Measurements from ENCODE around the gene MTR. TPM values are rescaled to one million over a fixed set of nuclear protein-coding genes. Genes with fewer than 3 reads are reported as not detected.

The MTR gene
- polyA plus RNA-seq, 2 donors, result 2.4 to 3.6 TPM

- no peak overlapping the region for H3K4me3 ChIP-seq (ENCODE audit: low read depth in 1 of 2, low read length in 2 of 2)
- H3K27me3 ChIP-seq (ENCODE audit: control insufficient read depth in 1 of 2, insufficient read depth in 2 of 2, low read length in 2 of 2), result no peaks in the 10 kb centered on the region
- no peak overlapping the region for H3K27ac ChIP-seq (ENCODE audit: low read depth in 2 of 2, low read length in 1 of 2)
- no peaks in the 10 kb centered on the region for H3K4me1 ChIP-seq (ENCODE audit: control insufficient read depth in 2 of 2, insufficient read depth in 2 of 2, low read length in 1 of 2)
- H3K36me3 ChIP-seq (ENCODE audit: control insufficient read depth in 2 of 2, insufficient read depth in 2 of 2, low read length in 1 of 2), result peaks cover 11 to 16% of the 10 kb centered on the region in 2 donors
- WGBS, 2 donors, result 82 to 84% methylated on average over 5 of the region's 5 CpGs
- H3K9me3 ChIP-seq (ENCODE audit: control insufficient read depth in 2 of 2, insufficient read depth in 1 of 2, low read depth in 1 of 2, low read length in 1 of 2), result no peaks in the 10 kb centered on the region
Measured at GRCh38 chr1:236836157-236836556, 41.1 kb downstream of the MTR start.

- H3K4me3 ChIP-seq (ENCODE audit: low read depth in 1 of 2, low read length in 2 of 2), result no peak overlapping the region
- WGBS, 2 donors, result 85 to 97% methylated on average over 4 of the region's 4 CpGs
- peaks cover 7 to 12% of the 10 kb centered on the region in 2 donors for H3K36me3 ChIP-seq (ENCODE audit: control insufficient read depth in 2 of 2, insufficient read depth in 2 of 2, low read length in 1 of 2)
Measured at GRCh38 chr1:236837115-236837514, 42.0 kb downstream of the MTR start.

GRCh38 chr1:236837897-236838296 is 42.8 kb downstream of the MTR start:
- Histone ChIP-seq H3K4me3 (ENCODE audit: low read depth in 1 of 2, low read length in 2 of 2) (no peak overlapping the region), H3K4me1 (ENCODE audit: control insufficient read depth in 2 of 2, insufficient read depth in 2 of 2, low read length in 1 of 2) (no peaks in the 10 kb centered on the region), H3K9me3 (ENCODE audit: control insufficient read depth in 2 of 2, insufficient read depth in 1 of 2, low read depth in 1 of 2, low read length in 1 of 2) (no peaks in the 10 kb centered on the region), H3K27me3 (ENCODE audit: control insufficient read depth in 1 of 2, insufficient read depth in 2 of 2, low read length in 2 of 2) (no peaks in the 10 kb centered on the region), H3K27ac (ENCODE audit: low read depth in 2 of 2, low read length in 1 of 2) (no peak overlapping the region), H3K36me3 (ENCODE audit: control insufficient read depth in 2 of 2, insufficient read depth in 2 of 2, low read length in 1 of 2) (peaks cover 7 to 12% of the 10 kb centered on the region in 2 donors)
- 47 to 97% methylated on average over 2 of the region's 2 CpGs for WGBS, 2 donors

More at GRCh38 chr1:236837115-236837514, 42.0 kb downstream of the MTR start:
- Histone ChIP-seq H3K4me1 (ENCODE audit: control insufficient read depth in 2 of 2, insufficient read depth in 2 of 2, low read length in 1 of 2) (no peaks in the 10 kb centered on the region), H3K27ac (ENCODE audit: low read depth in 2 of 2, low read length in 1 of 2) (no peak overlapping the region), H3K9me3 (ENCODE audit: control insufficient read depth in 2 of 2, insufficient read depth in 1 of 2, low read depth in 1 of 2, low read length in 1 of 2) (no peaks in the 10 kb centered on the region), H3K27me3 (ENCODE audit: control insufficient read depth in 1 of 2, insufficient read depth in 2 of 2, low read length in 2 of 2) (no peaks in the 10 kb centered on the region)

- no peaks in the 10 kb centered on the region for H3K9me3 ChIP-seq (ENCODE audit: control insufficient read depth in 2 of 2, insufficient read depth in 1 of 2, low read depth in 1 of 2, low read length in 1 of 2)
- H3K36me3 ChIP-seq (ENCODE audit: control insufficient read depth in 2 of 2, insufficient read depth in 2 of 2, low read length in 1 of 2), result peaks cover 2 to 12% of the 10 kb centered on the region in 2 donors
Measured at GRCh38 chr1:236841341-236841740, 46.2 kb downstream of the MTR start.

GRCh38 chr1:236844499-236845271 is 49.6 kb downstream of the MTR start:
- no peaks in the 10 kb centered on the region for H3K4me1 ChIP-seq (ENCODE audit: control insufficient read depth in 2 of 2, insufficient read depth in 2 of 2, low read length in 1 of 2)
- no peak overlapping the region for H3K27ac ChIP-seq (ENCODE audit: low read depth in 2 of 2, low read length in 1 of 2)
- H3K4me3 ChIP-seq (ENCODE audit: low read depth in 1 of 2, low read length in 2 of 2), result no peak overlapping the region
- WGBS, 2 donors, result 72 to 89% methylated on average over 5 of the region's 5 CpGs
- H3K9me3 ChIP-seq (ENCODE audit: control insufficient read depth in 2 of 2, insufficient read depth in 1 of 2, low read depth in 1 of 2, low read length in 1 of 2), result no peaks in the 10 kb centered on the region
- H3K36me3 ChIP-seq (ENCODE audit: control insufficient read depth in 2 of 2, insufficient read depth in 2 of 2, low read length in 1 of 2), result peaks cover 2 to 3% of the 10 kb centered on the region in 2 donors
- H3K27me3 ChIP-seq (ENCODE audit: control insufficient read depth in 1 of 2, insufficient read depth in 2 of 2, low read length in 2 of 2), result no peaks in the 10 kb centered on the region

More at GRCh38 chr1:236841341-236841740, 46.2 kb downstream of the MTR start:
- Histone ChIP-seq H3K4me1 (ENCODE audit: control insufficient read depth in 2 of 2, insufficient read depth in 2 of 2, low read length in 1 of 2) (no peaks in the 10 kb centered on the region), H3K4me3 (ENCODE audit: low read depth in 1 of 2, low read length in 2 of 2) (no peak overlapping the region), H3K27me3 (ENCODE audit: control insufficient read depth in 1 of 2, insufficient read depth in 2 of 2, low read length in 2 of 2) (no peaks in the 10 kb centered on the region), H3K27ac (ENCODE audit: low read depth in 2 of 2, low read length in 1 of 2) (no peak overlapping the region)
- 91 to 97% methylated on average over 2 of the region's 2 CpGs for WGBS, 2 donors

GRCh38 chr1:236845830-236846229 is 50.7 kb downstream of the MTR start:
- Histone ChIP-seq H3K9me3 (ENCODE audit: control insufficient read depth in 2 of 2, insufficient read depth in 1 of 2, low read depth in 1 of 2, low read length in 1 of 2) (no peaks in the 10 kb centered on the region), H3K36me3 (ENCODE audit: control insufficient read depth in 2 of 2, insufficient read depth in 2 of 2, low read length in 1 of 2) (no peaks in the 10 kb centered on the region), H3K27me3 (ENCODE audit: control insufficient read depth in 1 of 2, insufficient read depth in 2 of 2, low read length in 2 of 2) (no peaks in the 10 kb centered on the region), H3K27ac (ENCODE audit: low read depth in 2 of 2, low read length in 1 of 2) (no peak overlapping the region), H3K4me1 (ENCODE audit: control insufficient read depth in 2 of 2, insufficient read depth in 2 of 2, low read length in 1 of 2) (no peaks in the 10 kb centered on the region), H3K4me3 (ENCODE audit: low read depth in 1 of 2, low read length in 2 of 2) (no peak overlapping the region)
- WGBS, 2 donors, result 74 to 84% methylated on average over 2 of the region's 2 CpGs

GRCh38 chr1:236848274-236848923 is 53.3 kb downstream of the MTR start:
- 70 to 97% methylated on average over 4 of the region's 4 CpGs for WGBS, 2 donors
- H3K36me3 ChIP-seq (ENCODE audit: control insufficient read depth in 2 of 2, insufficient read depth in 2 of 2, low read length in 1 of 2), result peaks cover 3 to 5% of the 10 kb centered on the region in 2 donors
- no peaks in the 10 kb centered on the region for H3K27me3 ChIP-seq (ENCODE audit: control insufficient read depth in 1 of 2, insufficient read depth in 2 of 2, low read length in 2 of 2)

GRCh38 chr1:236850077-236850979 is 55.2 kb downstream of the MTR start:
- H3K4me1 ChIP-seq (ENCODE audit: control insufficient read depth in 2 of 2, insufficient read depth in 2 of 2, low read length in 1 of 2), result no peaks in the 10 kb centered on the region
- peaks cover 3 to 5% of the 10 kb centered on the region in 2 donors for H3K36me3 ChIP-seq (ENCODE audit: control insufficient read depth in 2 of 2, insufficient read depth in 2 of 2, low read length in 1 of 2)
- H3K4me3 ChIP-seq (ENCODE audit: low read depth in 1 of 2, low read length in 2 of 2), result no peak overlapping the region
- no peaks in the 10 kb centered on the region for H3K27me3 ChIP-seq (ENCODE audit: control insufficient read depth in 1 of 2, insufficient read depth in 2 of 2, low read length in 2 of 2)
- H3K9me3 ChIP-seq (ENCODE audit: control insufficient read depth in 2 of 2, insufficient read depth in 1 of 2, low read depth in 1 of 2, low read length in 1 of 2), result no peaks in the 10 kb centered on the region
- H3K27ac ChIP-seq (ENCODE audit: low read depth in 2 of 2, low read length in 1 of 2), result no peak overlapping the region
- 87 to 91% methylated on average over 8 of the region's 8 CpGs for WGBS, 2 donors

More at GRCh38 chr1:236848274-236848923, 53.3 kb downstream of the MTR start:
- Histone ChIP-seq H3K4me3 (ENCODE audit: low read depth in 1 of 2, low read length in 2 of 2) (no peak overlapping the region), H3K9me3 (ENCODE audit: control insufficient read depth in 2 of 2, insufficient read depth in 1 of 2, low read depth in 1 of 2, low read length in 1 of 2) (no peaks in the 10 kb centered on the region), H3K4me1 (ENCODE audit: control insufficient read depth in 2 of 2, insufficient read depth in 2 of 2, low read length in 1 of 2) (no peaks in the 10 kb centered on the region), H3K27ac (ENCODE audit: low read depth in 2 of 2, low read length in 1 of 2) (no peak overlapping the region)

GRCh38 chr1:236851871-236852270 is 56.8 kb downstream of the MTR start:
- 81 to 94% methylated on average over 3 of the region's 3 CpGs for WGBS, 2 donors
- H3K4me3 ChIP-seq (ENCODE audit: low read depth in 1 of 2, low read length in 2 of 2), result no peak overlapping the region
- H3K4me1 ChIP-seq (ENCODE audit: control insufficient read depth in 2 of 2, insufficient read depth in 2 of 2, low read length in 1 of 2), result no peaks in the 10 kb centered on the region
- no peaks in the 10 kb centered on the region for H3K9me3 ChIP-seq (ENCODE audit: control insufficient read depth in 2 of 2, insufficient read depth in 1 of 2, low read depth in 1 of 2, low read length in 1 of 2)
- peaks cover 3 to 8% of the 10 kb centered on the region in 2 donors for H3K36me3 ChIP-seq (ENCODE audit: control insufficient read depth in 2 of 2, insufficient read depth in 2 of 2, low read length in 1 of 2)
- H3K27ac ChIP-seq (ENCODE audit: low read depth in 2 of 2, low read length in 1 of 2), result no peak overlapping the region
- H3K27me3 ChIP-seq (ENCODE audit: control insufficient read depth in 1 of 2, insufficient read depth in 2 of 2, low read length in 2 of 2), result no peaks in the 10 kb centered on the region

Measured in esophagus (tissue), 2 donors.